NT2/D1 (cell line): Measurements from ENCODE around the gene ATG2B.

Source experiments
- DNase-seq: peaks from one replicate; pipeline ENCODE4 v3.0.0-alpha.2; 2011; ENCODE audit warnings: low read depth, low spot score
- H3K27me3 ChIP-seq: 2 replicates; pipeline ENCODE4 v1.6.0; 2011; ENCODE audit warnings: mild to moderate bottlenecking; ENCODE audit not compliant: insufficient read length, insufficient read depth
- H3K36me3 ChIP-seq: 2 replicates; pipeline ENCODE4 v1.6.1; 2011; ENCODE audit warnings: mild to moderate bottlenecking, low read length, mixed read lengths; ENCODE audit not compliant: insufficient read depth, insufficient read length
- H3K4me1 ChIP-seq: 2 replicates; pipeline ENCODE4 v1.5.1; 2011; ENCODE audit not compliant: insufficient read depth, insufficient read length
- H3K4me3 ChIP-seq: 2 replicates; pipeline ENCODE4 v1.5.1; 2011; ENCODE audit warnings: low read depth; ENCODE audit not compliant: insufficient read length
- H3K9ac ChIP-seq: 2 replicates; pipeline ENCODE4 v1.6.0; 2011; ENCODE audit warnings: low read depth; ENCODE audit not compliant: insufficient read length
- H3K9me3 ChIP-seq: 2 replicates; pipeline ENCODE4 v1.5.1; 2011; ENCODE audit warnings: mild to moderate bottlenecking, low read length; ENCODE audit not compliant: insufficient read depth
- SUZ12 ChIP-seq: IDR thresholded peaks from 2 replicates; pipeline ENCODE4 v1.6.1; 2011; ENCODE audit not compliant: insufficient read length, insufficient read depth; ENCODE audit errors: extremely low read depth
- YY1 ChIP-seq: IDR thresholded peaks from 2 replicates; pipeline ENCODE4 v1.6.1; 2011; ENCODE audit not compliant: insufficient read length, insufficient read depth
- ZNF274 ChIP-seq: IDR thresholded peaks from 2 replicates; pipeline ENCODE4 v1.6.1; 2011; ENCODE audit warnings: mild to moderate bottlenecking, low read depth, low read length

The ATG2B gene

DNA sequence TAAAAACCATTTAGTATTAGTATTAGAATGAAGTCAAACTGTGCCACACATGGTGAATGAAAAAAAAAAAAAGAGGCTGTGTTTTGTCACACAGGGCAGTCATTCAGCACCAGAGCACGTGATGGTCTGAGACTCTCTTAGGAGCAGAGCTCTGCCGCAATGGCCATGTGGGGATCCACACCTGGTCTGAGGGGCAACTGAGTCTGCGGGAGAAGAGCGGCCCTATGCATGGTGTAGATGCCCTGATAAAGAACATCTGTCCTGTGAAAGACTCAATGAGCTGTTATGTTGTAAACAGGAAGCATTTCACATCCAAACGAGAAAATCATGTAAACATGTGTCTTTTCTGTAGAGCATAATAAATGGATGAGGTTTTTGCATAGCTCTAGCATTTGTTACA is 119.4 kb downstream of the ATG2B start:
- TF ChIP-seq YY1 (no peak), ZNF274 (no peak), SUZ12 (no peak)

DNA sequence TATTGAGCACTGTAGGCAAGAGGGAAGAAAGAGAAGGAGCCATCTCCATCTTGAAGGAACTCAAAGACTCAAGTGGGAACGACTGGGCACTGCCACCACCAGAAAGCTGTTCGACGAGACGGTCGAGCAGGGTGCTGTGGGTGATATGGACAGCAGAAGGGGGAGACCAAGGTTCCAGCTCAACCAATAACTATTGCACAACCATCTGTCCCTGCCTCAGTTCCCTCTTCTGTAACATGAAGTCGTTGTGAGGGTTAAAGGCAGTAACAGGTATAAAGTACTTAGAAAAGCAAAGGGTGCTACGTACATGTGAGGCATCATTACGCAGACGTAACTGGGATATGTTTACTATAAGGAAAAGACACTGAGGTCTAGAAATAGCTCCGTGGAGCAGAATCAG is 121.0 kb downstream of the ATG2B start:
- Histone ChIP-seq H3K4me1 (peaks cover 4% of the 10 kb centered on the region), H3K4me3 (no peak overlapping the region), H3K27me3 (no peaks in the 10 kb centered on the region), H3K9ac (no peak overlapping the region), H3K9me3 (no peaks in the 10 kb centered on the region), H3K36me3 (no peaks in the 10 kb centered on the region)
- TF ChIP-seq SUZ12: no peak
- TF ChIP-seq YY1: no peak
- TF ChIP-seq ZNF274: no peak
- DNase-seq: no peak

More for the DNA sequence above, 119.4 kb downstream of the ATG2B start:
- no peak overlapping the region for H3K9ac ChIP-seq
- H3K9me3 ChIP-seq: no peaks in the 10 kb centered on the region
- peaks cover 4% of the 10 kb centered on the region for H3K4me1 ChIP-seq
- no peak overlapping the region for H3K4me3 ChIP-seq
- no peaks in the 10 kb centered on the region for H3K36me3 ChIP-seq
- no peak for DNase-seq
- H3K27me3 ChIP-seq: no peaks in the 10 kb centered on the region

DNA sequence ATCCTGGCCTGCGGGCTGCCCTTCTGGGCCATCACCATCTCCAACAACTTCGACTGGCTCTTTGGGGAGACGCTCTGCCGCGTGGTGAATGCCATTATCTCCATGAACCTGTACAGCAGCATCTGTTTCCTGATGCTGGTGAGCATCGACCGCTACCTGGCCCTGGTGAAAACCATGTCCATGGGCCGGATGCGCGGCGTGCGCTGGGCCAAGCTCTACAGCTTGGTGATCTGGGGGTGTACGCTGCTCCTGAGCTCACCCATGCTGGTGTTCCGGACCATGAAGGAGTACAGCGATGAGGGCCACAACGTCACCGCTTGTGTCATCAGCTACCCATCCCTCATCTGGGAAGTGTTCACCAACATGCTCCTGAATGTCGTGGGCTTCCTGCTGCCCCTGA is 122.5 kb downstream of the ATG2B start:
- Histone ChIP-seq H3K4me3 (no peak overlapping the region), H3K4me1 (peaks cover 2% of the 10 kb centered on the region), H3K9me3 (no peaks in the 10 kb centered on the region), H3K27me3 (no peaks in the 10 kb centered on the region), H3K36me3 (no peaks in the 10 kb centered on the region), H3K9ac (no peak overlapping the region)
- TF ChIP-seq YY1: no peak
- no peak for TF ChIP-seq SUZ12
- TF ChIP-seq ZNF274: no peak
- DNase-seq: no peak

DNA sequence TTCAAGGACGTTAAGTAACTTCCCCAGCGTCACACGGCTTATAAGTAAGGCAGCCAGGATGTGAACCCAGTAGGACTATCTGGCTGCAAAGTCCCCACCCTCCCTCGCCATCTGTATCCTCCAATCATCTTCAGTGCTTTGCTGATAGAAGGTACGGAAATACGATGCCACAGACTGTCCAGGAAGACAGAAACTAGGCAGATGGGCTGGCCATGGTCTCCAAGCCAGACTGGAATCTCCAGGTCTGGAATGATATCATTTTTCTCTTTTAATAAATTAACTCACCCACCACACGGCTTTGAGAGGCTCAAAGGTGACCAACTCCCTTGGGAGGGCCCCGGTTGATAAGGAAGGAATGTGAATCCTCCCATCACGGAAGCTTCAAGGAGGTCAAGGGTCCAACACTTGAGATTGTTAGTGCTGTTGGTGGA is 123.4 kb downstream of the ATG2B start:
- Histone ChIP-seq H3K9ac (no peak overlapping the region), H3K27me3 (no peaks in the 10 kb centered on the region), H3K4me3 (no peak overlapping the region), H3K36me3 (no peaks in the 10 kb centered on the region), H3K4me1 (peaks cover 2% of the 10 kb centered on the region), H3K9me3 (no peaks in the 10 kb centered on the region)
- no peak for TF ChIP-seq SUZ12
- TF ChIP-seq YY1: no peak
- TF ChIP-seq ZNF274: no peak
- no peak for DNase-seq

DNA sequence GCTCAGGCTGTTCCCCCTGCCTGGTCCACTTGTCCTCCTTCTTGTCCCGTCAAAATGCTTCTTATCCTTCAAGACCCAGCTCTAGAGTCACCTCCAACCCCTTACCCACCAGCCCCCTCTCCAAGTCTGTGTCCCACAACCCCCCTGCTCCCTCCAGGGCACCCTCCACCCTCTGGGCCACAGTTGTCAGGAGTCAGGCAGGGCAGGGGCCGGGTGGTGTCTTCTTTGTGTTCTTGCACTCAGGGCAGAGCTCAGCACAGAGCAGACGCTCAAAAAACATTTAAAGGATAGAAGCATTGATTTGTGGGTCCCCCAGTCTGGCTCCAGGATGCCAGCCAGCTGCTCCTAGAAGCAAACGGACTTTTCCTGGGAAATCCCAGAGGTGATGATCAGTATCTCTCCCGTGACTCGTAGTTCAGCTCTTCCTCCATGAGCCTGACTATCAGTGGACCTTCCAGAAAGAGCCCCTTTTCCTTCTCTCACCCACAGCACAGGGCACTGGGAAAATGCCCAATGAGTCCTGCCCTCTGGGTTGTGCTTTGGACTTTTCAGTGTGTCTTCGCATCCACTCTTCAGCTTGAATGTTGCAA is 124.4 kb downstream of the ATG2B start:
- Histone ChIP-seq H3K9me3 (no peaks in the 10 kb centered on the region), H3K36me3 (no peaks in the 10 kb centered on the region), H3K4me1 (peaks cover 4% of the 10 kb centered on the region), H3K9ac (no peak overlapping the region), H3K4me3 (no peak overlapping the region), H3K27me3 (no peaks in the 10 kb centered on the region)
- TF ChIP-seq YY1 (no peak), SUZ12 (no peak), ZNF274 (no peak)
- no peak for DNase-seq

DNA sequence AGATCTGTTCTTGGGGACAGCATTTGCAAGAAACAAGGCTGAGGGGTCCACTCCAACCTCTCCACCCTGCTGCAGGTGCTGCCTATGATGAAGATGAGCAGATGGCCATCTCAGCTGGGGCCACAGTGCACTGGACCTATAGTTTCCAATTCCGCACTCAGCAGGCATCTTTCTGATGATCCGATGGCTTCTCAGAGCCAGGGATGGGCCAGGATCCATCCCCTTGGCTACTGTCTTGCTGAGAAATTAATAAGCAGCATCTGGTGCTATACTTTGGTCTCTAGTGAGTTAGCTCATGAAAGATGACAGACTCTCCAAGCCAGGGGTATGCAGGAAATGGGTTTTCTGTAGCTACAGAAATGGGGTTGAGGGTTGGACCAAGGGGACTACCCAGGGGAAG is 125.5 kb downstream of the ATG2B start:
- no peak overlapping the region for H3K4me3 ChIP-seq
- no peak overlapping the region for H3K9ac ChIP-seq
- no peak for DNase-seq
- no peaks in the 10 kb centered on the region for H3K9me3 ChIP-seq
- H3K27me3 ChIP-seq: no peaks in the 10 kb centered on the region
- TF ChIP-seq SUZ12: no peak
- no peak for TF ChIP-seq YY1
- TF ChIP-seq ZNF274: no peak
- no peaks in the 10 kb centered on the region for H3K36me3 ChIP-seq
- H3K4me1 ChIP-seq: peaks cover 4% of the 10 kb centered on the region

DNA sequence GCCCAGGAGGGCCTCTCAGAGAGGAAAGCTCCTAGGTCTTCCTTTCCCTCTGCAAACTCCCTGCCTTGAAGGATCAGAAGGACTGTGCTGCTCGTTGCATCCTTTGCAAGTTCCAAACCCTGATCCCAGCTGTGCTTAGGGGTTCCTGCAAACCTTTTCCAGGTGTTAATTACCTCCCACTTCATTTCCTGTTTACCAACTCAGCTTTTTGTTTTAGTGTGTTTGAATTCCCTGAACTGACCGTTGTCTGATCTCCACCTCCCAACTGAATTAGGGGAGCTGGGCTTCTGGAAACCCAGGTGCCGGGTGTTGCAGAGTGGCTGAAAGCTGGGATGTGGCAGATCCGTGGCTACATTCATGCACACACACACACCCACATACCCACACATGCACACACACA is 127.7 kb downstream of the ATG2B start:
- Histone ChIP-seq H3K9ac (no peak overlapping the region), H3K4me3 (no peak overlapping the region), H3K9me3 (no peaks in the 10 kb centered on the region), H3K27me3 (no peaks in the 10 kb centered on the region), H3K36me3 (no peaks in the 10 kb centered on the region), H3K4me1 (peaks cover 4% of the 10 kb centered on the region)
- DNase-seq: no peak
- no peak for TF ChIP-seq ZNF274
- no peak for TF ChIP-seq SUZ12
- TF ChIP-seq YY1: no peak
